Psoas muscle (tissue), 8 donors: ENCODE data around the gene DOK3. TPM values are rescaled to one million over a fixed set of nuclear protein-coding genes. Genes with fewer than 3 reads are reported as not detected.

ENCODE experiments used
- ATAC-seq, 4 donors: fragments of 200-7000 bp; cut with Tn5 transposase; one replicate each; pipeline ENCODE4 v1.9.1; 2020; ENCODE audit warnings: moderate library complexity in 3 of 4, mild to moderate bottlenecking in 2 of 4
- DNase-seq, 2 donors: peaks; one replicate each; pipeline ENCODE4 v3.0.0-alpha.2; 2020
- H3K27ac ChIP-seq: fragments of 200-600 bp; one replicate; pipeline ENCODE4 v1.8.0; 2022
- H3K27me3 ChIP-seq, 3 donors: fragments of 200-600 bp in 1 of 3; one replicate each; pipeline versions ENCODE4 v1.6.1 to v1.8.0; 2013 to 2022; ENCODE audit warnings: low read length in 2 of 3, mild to moderate bottlenecking in 2 of 3, moderate library complexity in 1 of 3; ENCODE audit not compliant: insufficient read depth in 3 of 3
- H3K36me3 ChIP-seq, 2 donors: fragments of 200-600 bp in 1 of 2; one replicate each; pipeline versions ENCODE4 v1.6.1 to v1.8.0; 2013 to 2022; ENCODE audit warnings: low read depth in 1 of 2, mild to moderate bottlenecking in 1 of 2, moderate library complexity in 1 of 2; ENCODE audit not compliant: insufficient read depth in 1 of 2
- H3K4me1 ChIP-seq: fragments of 200-600 bp; one replicate; pipeline ENCODE4 v1.8.0; 2022
- H3K4me3 ChIP-seq: fragments of 200-600 bp; one replicate; pipeline ENCODE4 v1.8.0; 2022; ENCODE audit warnings: mild to moderate bottlenecking
- H3K9me3 ChIP-seq: fragments of 200-600 bp; one replicate; pipeline ENCODE4 v1.8.0; 2022
- WGBS, 3 donors: extraction: QIAGEN DNeasy Blood & Tissue Kit; methylation state at CpG; one replicate each; pipeline versions ENCODE4 v1.1.6 to v1.1.7; 2013; 5-methylcytosine and 5-hydroxymethylcytosine counted together
- intact Hi-C, 2 donors: fragments of 100-400 bp; cut with DNase I; formaldehyde crosslinking; loops; one replicate each; pipeline versions ENCODE4 v1.11.0 to v1.14.2; 2022
- polyA plus RNA-seq, 3 donors: library from polyadenylated mRNA; stranded (reverse); fragments of 200-250 nt; gene quantifications; one replicate each; pipeline ENCODE4 v1.2.3, GENCODE V29; 2013
- total RNA-seq, 4 donors: library from RNA; stranded (reverse); fragmentation: NEBNext Ultra II Directional in 2 of 4; extraction: Animal tissue kit (Norgen Biotek cat#: 25700) in 2 of 4; gene quantifications; one replicate each; pipeline versions ENCODE4 v1.2.1 to v1.2.4, GENCODE V29; 2021 to 2023
- TF ChIP-seq, protein P1 (sequence below): fragments of 200-600 bp; IDR thresholded peaks from one replicate; pipeline ENCODE4 v1.8.0; 2022; ENCODE audit warnings: antibody characterized with exemption
- donor health status: healthy with polysubstance abuse.
- donor health status: DM: no; HTN: no; CAD: no; lungs with moderate emphysema.
- donor health status: Bipolar disorder and iron deficiency.
- donor health status: healthy.
- donor health status: DM: yes; HTN: yes; CAD: no.
- donor health status: DM: no; HTN: no; CAD: no.
- donor health status: DM: no; HTN: no; CAD: no.
- donor health status: DM: yes; HTN: yes; CAD: no.

The DOK3 gene
- total and polyA plus RNA-seq, 7 donors: 0.44 to 5.4 (median 3.3) TPM

DNA sequence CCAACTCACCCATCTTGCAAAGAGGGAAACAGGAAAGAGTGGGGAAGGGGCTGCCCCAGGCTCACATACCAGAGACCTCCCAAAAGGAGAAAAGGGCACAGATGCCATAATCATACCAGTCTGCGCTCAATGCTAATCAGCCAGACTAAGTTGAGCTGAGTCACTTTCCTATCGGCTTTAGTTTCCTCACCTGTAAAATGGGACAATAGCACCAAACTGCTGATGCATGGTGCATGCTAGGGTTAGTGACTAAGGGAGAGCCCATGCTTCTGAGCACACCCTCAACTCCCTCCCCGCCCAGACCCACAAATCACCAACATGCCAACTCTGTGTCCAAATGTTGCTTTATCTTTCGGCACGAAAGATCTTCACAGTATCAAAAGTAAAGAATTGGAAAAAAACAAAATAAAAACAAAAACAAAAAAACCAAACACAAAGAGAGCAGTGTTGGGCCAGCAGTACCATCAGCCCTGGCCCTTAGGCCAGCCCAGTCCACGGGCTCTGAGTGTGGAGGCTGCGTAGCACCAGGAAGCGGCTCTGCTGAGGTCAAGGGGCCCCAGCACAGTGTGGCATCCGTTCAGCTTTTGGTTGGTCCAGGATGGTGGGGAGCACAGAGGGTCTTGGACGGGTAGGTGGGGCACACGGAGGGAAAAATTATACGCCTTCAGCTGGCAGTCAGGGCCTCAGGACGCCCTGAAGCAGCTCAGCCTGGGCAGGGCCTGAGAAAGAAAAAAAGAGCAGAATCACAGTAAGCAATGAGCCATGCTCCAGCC, 10.0 kb upstream of the DOK3 start:
- DNase-seq (peak in 1 of 2 donors; percentile 28), ATAC-seq (no peak)
- no peaks in the 10 kb centered on the region for H3K27me3 ChIP-seq
- H3K27ac ChIP-seq: peak overlapping the region; percentile 16
- TF ChIP-seq, protein P1, sequence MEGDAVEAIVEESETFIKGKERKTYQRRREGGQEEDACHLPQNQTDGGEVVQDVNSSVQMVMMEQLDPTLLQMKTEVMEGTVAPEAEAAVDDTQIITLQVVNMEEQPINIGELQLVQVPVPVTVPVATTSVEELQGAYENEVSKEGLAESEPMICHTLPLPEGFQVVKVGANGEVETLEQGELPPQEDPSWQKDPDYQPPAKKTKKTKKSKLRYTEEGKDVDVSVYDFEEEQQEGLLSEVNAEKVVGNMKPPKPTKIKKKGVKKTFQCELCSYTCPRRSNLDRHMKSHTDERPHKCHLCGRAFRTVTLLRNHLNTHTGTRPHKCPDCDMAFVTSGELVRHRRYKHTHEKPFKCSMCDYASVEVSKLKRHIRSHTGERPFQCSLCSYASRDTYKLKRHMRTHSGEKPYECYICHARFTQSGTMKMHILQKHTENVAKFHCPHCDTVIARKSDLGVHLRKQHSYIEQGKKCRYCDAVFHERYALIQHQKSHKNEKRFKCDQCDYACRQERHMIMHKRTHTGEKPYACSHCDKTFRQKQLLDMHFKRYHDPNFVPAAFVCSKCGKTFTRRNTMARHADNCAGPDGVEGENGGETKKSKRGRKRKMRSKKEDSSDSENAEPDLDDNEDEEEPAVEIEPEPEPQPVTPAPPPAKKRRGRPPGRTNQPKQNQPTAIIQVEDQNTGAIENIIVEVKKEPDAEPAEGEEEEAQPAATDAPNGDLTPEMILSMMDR: no peak
- no peaks in the 10 kb centered on the region for H3K9me3 ChIP-seq
- H3K36me3 ChIP-seq: peaks cover 0 to 72% of the 10 kb centered on the region in 2 donors
- peak overlapping the region; percentile 11 for H3K4me3 ChIP-seq
- intact Hi-C loops: no loop called here
- WGBS, 3 donors: 78 to 89% (median 79%) methylated on average over 13 of the region's 13 CpGs
- peaks cover 31% of the 10 kb centered on the region for H3K4me1 ChIP-seq

- intact Hi-C loops: no loop called here
- peak within 1 kb of the TSS; percentile 99 for H3K4me3 ChIP-seq
- ATAC-seq: peak; percentile 90 to 95 (median 92)
- peak; percentile 98 to 99 for DNase-seq
- H3K36me3 ChIP-seq: peaks cover 7 to 72% of the 10 kb centered on the region in 2 donors
- peak within 1 kb of the TSS; percentile 79 for H3K27ac ChIP-seq
- no peaks in the 10 kb centered on the region for H3K27me3 ChIP-seq
- peaks cover 21% of the 10 kb centered on the region for H3K4me1 ChIP-seq
- WGBS, 3 donors: 0 to 1% (median 0%) methylated on average over 93 to 96 of the region's 96 CpGs
- no peaks in the 10 kb centered on the region for H3K9me3 ChIP-seq
- TF ChIP-seq, protein P1: no peak
Measured at GRCh38 chr5:177516601-177517568, 7.3 kb upstream of the DOK3 start, which contains the start of gene DDX41. TSS of gene DDX41 (minus strand) at chr5:177516961. CDS start at chr5:177516945, 16 bp downstream.

GRCh38 chr5:177515580-177515979, 6.0 kb upstream of the DOK3 start:
- intact Hi-C loops: no loop called here
- 85 to 91% (median 88%) methylated on average over 7 of the region's 7 CpGs for WGBS, 3 donors
- DNase-seq: no peak

GRCh38 chr5:177514541-177514940, 4.9 kb upstream of the DOK3 start:
- intact Hi-C loops: no loop called here
- no peak overlapping the region for H3K27ac ChIP-seq
- H3K4me3 ChIP-seq: no peak overlapping the region
- no peak for ATAC-seq
- DNase-seq: no peak
- TF ChIP-seq, protein P1: no peak
- H3K9me3 ChIP-seq: no peaks in the 10 kb centered on the region
- H3K4me1 ChIP-seq: peaks cover 18% of the 10 kb centered on the region
- peaks cover 7 to 69% of the 10 kb centered on the region in 2 donors for H3K36me3 ChIP-seq
- 88 to 90% (median 89%) methylated on average over 11 of the region's 11 CpGs for WGBS, 3 donors
- H3K27me3 ChIP-seq: no peaks in the 10 kb centered on the region

More at GRCh38 chr5:177515580-177515979, 6.0 kb upstream of the DOK3 start:
- Histone ChIP-seq H3K36me3 (peaks cover 7 to 72% of the 10 kb centered on the region in 2 donors), H3K27me3 (no peaks in the 10 kb centered on the region), H3K9me3 (no peaks in the 10 kb centered on the region), H3K4me1 (peaks cover 21% of the 10 kb centered on the region), H3K4me3 (peak overlapping the region; percentile 99), H3K27ac (no peak overlapping the region)
- TF ChIP-seq, protein P1: no peak
- ATAC-seq: no peak
